ENCODE data around the gene LRP1B. TPM values are rescaled to one million over a fixed set of nuclear protein-coding genes. Genes with fewer than 3 reads are reported as not detected.

LRP1B gene
- total RNA-seq, 2 experiments from 2014 or later, result not detected

GRCh38 chr2:142056784-142057183, 74.0 kb downstream of the LRP1B start:
- CTCF ChIA-PET, result no interaction called here
- intact Hi-C loops (cut with micrococcal nuclease), result no loop called here
- Mint-ChIP-seq H3K27me3 (no peaks in the 10 kb centered on the region), H3K27ac (no peak overlapping the region), H3K4me3 (no peak overlapping the region), H3K4me1 (ENCODE audit: low read depth) (no peaks in the 10 kb centered on the region), H3K9me3 (peaks cover 11% of the 10 kb centered on the region), H3K36me3 (no peaks in the 10 kb centered on the region)
- DNase-seq, result no peak
- POLR2A ChIA-PET, result no interaction called here

- Mint-ChIP-seq H3K9me3 (peaks cover 3% of the 10 kb centered on the region), H3K4me1 (ENCODE audit: low read depth) (no peaks in the 10 kb centered on the region), H3K27me3 (no peaks in the 10 kb centered on the region), H3K4me3 (no peak overlapping the region), H3K36me3 (no peaks in the 10 kb centered on the region), H3K27ac (no peak overlapping the region)
- ChIA-PET CTCF (no interaction called here), POLR2A (no interaction called here)
- no peak for DNase-seq
- intact Hi-C loops (cut with micrococcal nuclease), result no loop called here
Observed at GRCh38 chr2:142052220-142052863, 78.5 kb downstream of the LRP1B start.

- POLR2A ChIA-PET, result no interaction called here
- intact Hi-C loops (cut with micrococcal nuclease), result no loop called here
- DNase-seq, result no peak
- H3K36me3 Mint-ChIP-seq, result no peaks in the 10 kb centered on the region
- H3K4me1 Mint-ChIP-seq (ENCODE audit: low read depth), result no peaks in the 10 kb centered on the region
- CTCF ChIA-PET, result no interaction called here
- no peaks in the 10 kb centered on the region for H3K27me3 Mint-ChIP-seq
- peaks cover 8% of the 10 kb centered on the region for H3K9me3 Mint-ChIP-seq
- H3K27ac Mint-ChIP-seq, result no peak overlapping the region
- H3K4me3 Mint-ChIP-seq, result no peak overlapping the region
Observed at GRCh38 chr2:142048581-142048980, 82.2 kb downstream of the LRP1B start.

- Mint-ChIP-seq H3K36me3 (no peaks in the 10 kb centered on the region), H3K9me3 (peaks cover 13% of the 10 kb centered on the region), H3K27me3 (no peaks in the 10 kb centered on the region), H3K4me1 (ENCODE audit: low read depth) (no peaks in the 10 kb centered on the region), H3K4me3 (no peak overlapping the region), H3K27ac (no peak overlapping the region)
- no peak for DNase-seq
- POLR2A ChIA-PET, result no interaction called here
- CTCF ChIA-PET, result no interaction called here
- intact Hi-C loops (cut with micrococcal nuclease), result no loop called here
Observed at GRCh38 chr2:142045641-142046040, 85.2 kb downstream of the LRP1B start.

- Mint-ChIP-seq H3K27ac (no peak overlapping the region), H3K4me3 (no peak overlapping the region), H3K4me1 (ENCODE audit: low read depth) (no peaks in the 10 kb centered on the region), H3K36me3 (no peaks in the 10 kb centered on the region), H3K27me3 (no peaks in the 10 kb centered on the region), H3K9me3 (peaks cover 13% of the 10 kb centered on the region)
- CTCF ChIA-PET, result no interaction called here
- POLR2A ChIA-PET, result no interaction called here
- no peak for DNase-seq
- intact Hi-C loops (cut with micrococcal nuclease), result no loop called here
Observed at GRCh38 chr2:142044197-142044596, 86.6 kb downstream of the LRP1B start.

GRCh38 chr2:142042536-142043199, 88.1 kb downstream of the LRP1B start:
- Mint-ChIP-seq H3K36me3 (no peaks in the 10 kb centered on the region), H3K4me1 (ENCODE audit: low read depth) (no peaks in the 10 kb centered on the region), H3K9me3 (peaks cover 13% of the 10 kb centered on the region), H3K4me3 (no peak overlapping the region), H3K27me3 (no peaks in the 10 kb centered on the region), H3K27ac (no peak overlapping the region)
- POLR2A ChIA-PET, result no interaction called here
- CTCF ChIA-PET, result no interaction called here
- intact Hi-C loops (cut with micrococcal nuclease), result no loop called here
- DNase-seq, result no peak

- DNase-seq, result no peak
- POLR2A ChIA-PET, result no interaction called here
- Mint-ChIP-seq H3K9me3 (peaks cover 15% of the 10 kb centered on the region), H3K36me3 (no peaks in the 10 kb centered on the region), H3K27ac (no peak overlapping the region), H3K4me3 (no peak overlapping the region), H3K27me3 (no peaks in the 10 kb centered on the region), H3K4me1 (ENCODE audit: low read depth) (no peaks in the 10 kb centered on the region)
- CTCF ChIA-PET, result no interaction called here
- intact Hi-C loops (cut with micrococcal nuclease), result no loop called here
Observed at GRCh38 chr2:142041996-142042395, 88.8 kb downstream of the LRP1B start.

GRCh38 chr2:142041105-142041504, 89.7 kb downstream of the LRP1B start:
- H3K4me3 Mint-ChIP-seq, result no peak overlapping the region
- peaks cover 14% of the 10 kb centered on the region for H3K9me3 Mint-ChIP-seq
- H3K27me3 Mint-ChIP-seq, result no peaks in the 10 kb centered on the region
- POLR2A ChIA-PET, result no interaction called here
- CTCF ChIA-PET, result no interaction called here
- DNase-seq, result no peak
- no peaks in the 10 kb centered on the region for H3K36me3 Mint-ChIP-seq
- H3K4me1 Mint-ChIP-seq (ENCODE audit: low read depth), result no peaks in the 10 kb centered on the region
- no peak overlapping the region for H3K27ac Mint-ChIP-seq
- intact Hi-C loops (cut with micrococcal nuclease), result no loop called here

- peaks cover 13% of the 10 kb centered on the region for H3K9me3 Mint-ChIP-seq
- CTCF ChIA-PET, result no interaction called here
- H3K36me3 Mint-ChIP-seq, result no peaks in the 10 kb centered on the region
- H3K27me3 Mint-ChIP-seq, result no peaks in the 10 kb centered on the region
- no peak overlapping the region for H3K4me3 Mint-ChIP-seq
- POLR2A ChIA-PET, result no interaction called here
- no peaks in the 10 kb centered on the region for H3K4me1 Mint-ChIP-seq (ENCODE audit: low read depth)
- H3K27ac Mint-ChIP-seq, result no peak overlapping the region
- intact Hi-C loops (cut with micrococcal nuclease), result no loop called here
- no peak for DNase-seq
Observed at GRCh38 chr2:142040556-142040955, 90.3 kb downstream of the LRP1B start.

- CTCF ChIA-PET, result no interaction called here
- DNase-seq, result no peak
- intact Hi-C loops (cut with micrococcal nuclease), result no loop called here
- H3K4me1 Mint-ChIP-seq (ENCODE audit: low read depth), result no peaks in the 10 kb centered on the region
- H3K27me3 Mint-ChIP-seq, result no peaks in the 10 kb centered on the region
- no peak overlapping the region for H3K4me3 Mint-ChIP-seq
- H3K27ac Mint-ChIP-seq, result no peak overlapping the region
- H3K9me3 Mint-ChIP-seq, result peaks cover 18% of the 10 kb centered on the region
- POLR2A ChIA-PET, result no interaction called here
- H3K36me3 Mint-ChIP-seq, result no peaks in the 10 kb centered on the region
Observed at GRCh38 chr2:142038826-142039225, 92.0 kb downstream of the LRP1B start.

GRCh38 chr2:142037744-142038143, 93.1 kb downstream of the LRP1B start:
- H3K4me3 Mint-ChIP-seq, result no peak overlapping the region
- DNase-seq, result no peak
- H3K27ac Mint-ChIP-seq, result no peak overlapping the region
- CTCF ChIA-PET, result no interaction called here
- no peaks in the 10 kb centered on the region for H3K36me3 Mint-ChIP-seq
- no peaks in the 10 kb centered on the region for H3K4me1 Mint-ChIP-seq (ENCODE audit: low read depth)
- no peaks in the 10 kb centered on the region for H3K27me3 Mint-ChIP-seq
- POLR2A ChIA-PET, result no interaction called here
- peaks cover 20% of the 10 kb centered on the region for H3K9me3 Mint-ChIP-seq
- intact Hi-C loops (cut with micrococcal nuclease), result no loop called here

- Mint-ChIP-seq H3K4me3 (no peak overlapping the region), H3K4me1 (ENCODE audit: low read depth) (no peaks in the 10 kb centered on the region), H3K36me3 (no peaks in the 10 kb centered on the region), H3K27ac (no peak overlapping the region), H3K9me3 (peaks cover 25% of the 10 kb centered on the region), H3K27me3 (no peaks in the 10 kb centered on the region)
- intact Hi-C loops (cut with micrococcal nuclease), result no loop called here
- CTCF ChIA-PET, result interaction anchor here (0.8 kb wide), 1 partner anchor 16 kb away, joined by 4 read pairs; no protein-coding TSS in a partner anchor
- POLR2A ChIA-PET, result no interaction called here
- no peak for DNase-seq
Observed at GRCh38 chr2:142037066-142037465, 93.8 kb downstream of the LRP1B start.

GRCh38 chr2:142033393-142033792, 97.4 kb downstream of the LRP1B start:
- POLR2A ChIA-PET, result no interaction called here
- H3K4me1 Mint-ChIP-seq (ENCODE audit: low read depth), result no peaks in the 10 kb centered on the region

More at GRCh38 chr2:142033393-142033792, 97.4 kb downstream of the LRP1B start:
- Mint-ChIP-seq H3K27ac (no peak overlapping the region), H3K9me3 (peaks cover 28% of the 10 kb centered on the region), H3K4me3 (no peak overlapping the region), H3K27me3 (no peaks in the 10 kb centered on the region), H3K36me3 (no peaks in the 10 kb centered on the region)
- CTCF ChIA-PET, result no interaction called here
- intact Hi-C loops (cut with micrococcal nuclease), result no loop called here
- no peak for DNase-seq

Measured in activated CD4-positive, alpha-beta memory T cell treated with anti-CD3 and anti-CD28 coated beads for 36 hours (primary cell).